Naive thymus-derived CD4-positive, alpha-beta T cell (primary cell): ENCODE measurements around the gene RING1. TPM values are rescaled to one million over a fixed set of nuclear protein-coding genes. Genes with fewer than 3 reads are reported as not detected.

Source experiments
- ATAC-seq: fragments of 150-1000 bp; cut with Tn5 transposase; 2 replicates; pipeline ENCODE4 v1.10.0; 2021; ENCODE audit warnings: mild to moderate bottlenecking, moderate library complexity
- CTCF ChIA-PET: fragments of 350-600 bp; sonication (Branson Sonifier 250); formaldehyde crosslinking; loops from one replicate; lab custom pipeline; 2021; ENCODE audit warnings: antibody characterized with exemption; lab: Charles Lee
- POLR2A ChIA-PET: fragments of 350-600 bp; sonication (Branson Sonifier 250); formaldehyde crosslinking; loops from one replicate; lab custom pipeline; 2021; ENCODE audit warnings: antibody characterized with exemption, inconsistent platforms; lab: Charles Lee
- DNase-seq, 9 donors: peaks; one replicate each; pipeline versions ENCODE4 v3.0.0 to v3.0.0-alpha.2; 2020 to 2022; ENCODE audit warnings: mixed read lengths in 1 of 9
- H3K27ac ChIP-seq: one replicate; pipeline ENCODE4 v1.7.0; 2013; ENCODE audit warnings: mild to moderate bottlenecking, low read depth, low read length, moderate library complexity
- H3K27me3 ChIP-seq, 2 donors: one replicate each; pipeline ENCODE4 v1.7.0; 2013; ENCODE audit warnings: low read length in 2 of 2, mild to moderate bottlenecking in 2 of 2, moderate library complexity in 2 of 2; ENCODE audit not compliant: control insufficient read depth in 2 of 2, insufficient read depth in 2 of 2
- H3K36me3 ChIP-seq, 3 experiments: 1 replicate in 2 of 3; 2 replicates in 1 of 3; pipeline ENCODE4 v1.7.0; 2013; ENCODE audit warnings: low read length in 3 of 3, mild to moderate bottlenecking in 3 of 3, moderate library complexity in 1 of 3; ENCODE audit not compliant: insufficient read depth in 3 of 3, control insufficient read depth in 2 of 3
- H3K4me1 ChIP-seq, 2 donors: one replicate each; pipeline ENCODE4 v1.7.0; 2013; ENCODE audit warnings: low read length in 2 of 2, mild to moderate bottlenecking in 2 of 2, moderate library complexity in 1 of 2; ENCODE audit not compliant: control insufficient read depth in 2 of 2, insufficient read depth in 2 of 2
- H3K4me3 ChIP-seq: 2 replicates; pipeline ENCODE4 v1.7.0; 2013; ENCODE audit warnings: mild to moderate bottlenecking, low read length
- H3K9me3 ChIP-seq, 3 experiments: 1 replicate in 2 of 3; 2 replicates in 1 of 3; pipeline ENCODE4 v1.7.0; 2013; ENCODE audit warnings: low read length in 3 of 3; ENCODE audit not compliant: control insufficient read depth in 2 of 3
- H3K27ac Mint-ChIP-seq, 9 donors: one replicate each; pipeline ENCODE4 v1.8.0; 2020 to 2022; ENCODE audit warnings: mixed read lengths in 9 of 9, mild to moderate bottlenecking in 8 of 9, moderate library complexity in 5 of 9, inconsistent platforms in 2 of 9
- H3K27me3 Mint-ChIP-seq, 5 donors: one replicate each; pipeline ENCODE4 v1.8.0; 2021 to 2022; ENCODE audit warnings: mixed read lengths in 5 of 5, mild to moderate bottlenecking in 1 of 5
- H3K36me3 Mint-ChIP-seq, 5 donors: one replicate each; pipeline ENCODE4 v1.8.0; 2020 to 2022; ENCODE audit warnings: mixed read lengths in 5 of 5, mild to moderate bottlenecking in 3 of 5, inconsistent platforms in 1 of 5
- H3K4me1 Mint-ChIP-seq, 7 donors: one replicate each; pipeline ENCODE4 v1.8.0; 2020 to 2022; ENCODE audit warnings: mixed read lengths in 7 of 7, mild to moderate bottlenecking in 3 of 7, inconsistent platforms in 1 of 7
- H3K4me3 Mint-ChIP-seq, 10 donors: one replicate each; pipeline ENCODE4 v1.8.0; 2020 to 2022; ENCODE audit warnings: mild to moderate bottlenecking in 10 of 10, mixed read lengths in 10 of 10, moderate library complexity in 6 of 10, inconsistent platforms in 2 of 10
- H3K9me3 Mint-ChIP-seq, 11 donors: one replicate each; pipeline ENCODE4 v1.8.0; 2020 to 2022; ENCODE audit warnings: mixed read lengths in 11 of 11, mild to moderate bottlenecking in 4 of 11, inconsistent platforms in 1 of 11, moderate library complexity in 1 of 11
- intact Hi-C, 2 donors: fragments of 100-400 bp; cut with micrococcal nuclease; formaldehyde crosslinking; loops; one replicate each; pipeline ENCODE4 v1.15.1; 2023
- polyA plus RNA-seq, 2 donors: library from polyadenylated mRNA; unstranded; fragments of 300-500 nt; fragmentation: Illumina TruSeq; gene quantifications; one replicate each; pipeline ENCODE4 v1.2.3, GENCODE V29; 2021
- total RNA-seq, 6 experiments: library from RNA in 5 of 6; stranded (reverse) in 5 of 6; gene quantifications; 1 replicate in 5 of 6; 2 replicates in 1 of 6; pipeline ENCODE4 v1.2.3 and lab custom pipeline; 2021 to 2026

Gene RING1
- total and polyA plus RNA-seq, 7 experiments from 2014 or later, result 9.5 to 47.2 (median 41.3) TPM

- DNase-seq (no peak), ATAC-seq (no peak)
- Histone ChIP-seq H3K9me3 (no peaks in the 10 kb centered on the region), H3K4me1 (peaks cover 11 to 15% of the 10 kb centered on the region in 2 donors), H3K27ac (peak overlapping the region; percentile 96), H3K27me3 (no peaks in the 10 kb centered on the region), H3K36me3 (peaks cover 0 to 5% (median 0%) of the 10 kb centered on the region in 3 experiments), H3K4me3 (no peak overlapping the region)
- POLR2A ChIA-PET, result interaction anchor here (0.6 to 6.5 kb wide), 9 partner anchors 16 to 278 kb away, joined by 3 to 101 read pairs (median 28); partner anchors contain the start of genes B3GALT4, RING1, RPS18 and VPS52
- Mint-ChIP-seq H3K9me3 (no peaks in the 10 kb centered on the region), H3K4me3 (peak overlapping the region in 9 of 10 donors; percentile 61 to 94 (median 90)), H3K4me1 (peaks cover 26 to 43% (median 35%) of the 10 kb centered on the region in 7 donors), H3K36me3 (peaks cover 4 to 17% (median 10%) of the 10 kb centered on the region in 5 donors), H3K27me3 (peaks cover 0 to 4% (median 0%) of the 10 kb centered on the region in 5 donors), H3K27ac (peak overlapping the region; percentile 26 to 97 (median 93))
- CTCF ChIA-PET, result interaction anchor here (2.3 to 5.3 kb wide), 3 partner anchors 19 to 90 kb away, joined by 6 to 73 read pairs (median 24); partner anchors contain the start of genes RGL2, RPS18 and VPS52
- intact Hi-C loops, result no loop called here
These were observed 42.4 kb downstream of the RING1 start for GRCh38 chr6:33250731-33251130.

GRCh38 chr6:33251395-33252012, 43.2 kb downstream of the RING1 start:
- peak overlapping the region in 9 of 10 donors; percentile 7 to 66 (median 31) for H3K4me3 Mint-ChIP-seq
- ChIA-PET POLR2A (interaction anchor here (0.8 to 6.5 kb wide), 4 partner anchors 15 to 53 kb away, joined by 3 to 101 read pairs (median 24); partner anchors contain the start of genes B3GALT4, RPS18 and VPS52), CTCF (interaction anchor here (4.8 to 5.3 kb wide), 2 partner anchors 19 to 91 kb away, joined by 24 to 73 read pairs; partner anchors contain the start of genes RPS18 and VPS52)
- no peak for ATAC-seq
- H3K27ac Mint-ChIP-seq, result peak overlapping the region in 7 of 9 donors; percentile 8 to 69 (median 52)
- Histone ChIP-seq H3K36me3 (peaks cover 0 to 5% (median 0%) of the 10 kb centered on the region in 3 experiments), H3K9me3 (no peaks in the 10 kb centered on the region), H3K4me3 (no peak overlapping the region), H3K27me3 (no peaks in the 10 kb centered on the region), H3K4me1 (peaks cover 11 to 15% of the 10 kb centered on the region in 2 donors), H3K27ac (no peak overlapping the region)
- H3K9me3 Mint-ChIP-seq, result no peaks in the 10 kb centered on the region
- intact Hi-C loops, result no loop called here
- H3K27me3 Mint-ChIP-seq, result peaks cover 0 to 3% (median 0%) of the 10 kb centered on the region in 5 donors
- DNase-seq, result no peak
- H3K36me3 Mint-ChIP-seq, result peaks cover 4 to 17% (median 10%) of the 10 kb centered on the region in 5 donors
- peaks cover 26 to 43% (median 35%) of the 10 kb centered on the region in 7 donors for H3K4me1 Mint-ChIP-seq

- intact Hi-C loops, result no loop called here
- H3K4me3 ChIP-seq, result no peak overlapping the region
- Mint-ChIP-seq H3K4me3 (no peak overlapping the region), H3K9me3 (no peaks in the 10 kb centered on the region), H3K4me1 (peaks cover 26 to 43% (median 35%) of the 10 kb centered on the region in 7 donors), H3K27me3 (no peaks in the 10 kb centered on the region), H3K27ac (peak overlapping the region in 1 of 9 donors; percentile 34), H3K36me3 (peaks cover 4 to 19% (median 10%) of the 10 kb centered on the region in 5 donors)
- no peaks in the 10 kb centered on the region for H3K27me3 ChIP-seq
- ChIA-PET POLR2A (no interaction called here), CTCF (interaction anchor here (0.7 kb wide), 1 partner anchor 37 kb away, joined by 3 read pairs; no protein-coding TSS in a partner anchor)
- H3K27ac ChIP-seq, result no peak overlapping the region
- peaks cover 11 to 15% of the 10 kb centered on the region in 2 donors for H3K4me1 ChIP-seq
- peaks cover 0 to 5% (median 0%) of the 10 kb centered on the region in 3 experiments for H3K36me3 ChIP-seq
- H3K9me3 ChIP-seq, result no peaks in the 10 kb centered on the region
- DNase-seq (no peak), ATAC-seq (no peak)
These were observed 44.5 kb downstream of the RING1 start for GRCh38 chr6:33252759-33253158.

- ChIA-PET POLR2A (interaction anchor here (1.3 kb wide), 1 partner anchor 17 kb away, joined by 5 read pairs; the partner anchor contains the start of genes RPS18 and VPS52), CTCF (interaction anchor here (0.6 to 0.7 kb wide), 2 partner anchors 25 to 46 kb away, joined by 3 to 4 read pairs; no protein-coding TSS in a partner anchor)
- peaks cover 4 to 20% (median 10%) of the 10 kb centered on the region in 5 donors for H3K36me3 Mint-ChIP-seq
- no peaks in the 10 kb centered on the region for H3K9me3 Mint-ChIP-seq
- H3K27me3 ChIP-seq, result no peaks in the 10 kb centered on the region
- H3K4me1 Mint-ChIP-seq, result peaks cover 16 to 29% (median 21%) of the 10 kb centered on the region in 7 donors
- H3K27ac Mint-ChIP-seq, result no peak overlapping the region
- peaks cover 8 to 10% of the 10 kb centered on the region in 2 donors for H3K4me1 ChIP-seq
- H3K4me3 ChIP-seq, result no peak overlapping the region
- H3K27me3 Mint-ChIP-seq, result no peaks in the 10 kb centered on the region
- intact Hi-C loops, result no loop called here
- peaks cover 0 to 16% (median 3%) of the 10 kb centered on the region in 3 experiments for H3K36me3 ChIP-seq
- ATAC-seq (no peak), DNase-seq (no peak)
- no peak overlapping the region for H3K27ac ChIP-seq
- no peaks in the 10 kb centered on the region for H3K9me3 ChIP-seq
- H3K4me3 Mint-ChIP-seq, result no peak overlapping the region
These were observed 46.3 kb downstream of the RING1 start for GRCh38 chr6:33254591-33254990.

DNA sequence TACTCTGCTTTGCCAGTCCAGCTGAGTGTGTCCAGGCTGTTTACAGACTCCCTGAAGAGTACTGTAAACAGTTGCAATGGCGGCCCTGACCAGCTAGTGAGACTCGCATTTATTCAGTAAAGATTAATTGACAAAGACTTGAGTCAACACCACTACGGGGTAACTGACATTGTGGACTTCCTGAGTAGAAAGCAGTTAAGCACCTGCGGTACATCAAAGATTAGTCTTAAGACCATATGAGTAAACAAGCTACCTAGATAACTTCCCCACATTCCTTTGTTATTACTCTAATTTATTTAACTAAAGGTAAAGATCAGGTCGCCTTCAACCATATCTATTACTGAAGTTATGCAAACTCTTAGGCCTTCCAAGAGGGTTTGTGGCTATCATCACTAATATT, 50.7 kb downstream of the RING1 start:
- ATAC-seq, result no peak
- H3K36me3 Mint-ChIP-seq, result peaks cover 8 to 28% (median 18%) of the 10 kb centered on the region in 5 donors
- H3K4me1 Mint-ChIP-seq, result peaks cover 0 to 8% (median 5%) of the 10 kb centered on the region in 7 donors
- H3K9me3 Mint-ChIP-seq, result no peaks in the 10 kb centered on the region
- Histone ChIP-seq H3K4me3 (no peak overlapping the region), H3K27me3 (no peaks in the 10 kb centered on the region), H3K36me3 (peaks cover 0 to 49% (median 8%) of the 10 kb centered on the region in 3 experiments), H3K9me3 (no peaks in the 10 kb centered on the region), H3K27ac (no peak overlapping the region), H3K4me1 (no peaks in the 10 kb centered on the region)
- intact Hi-C loops, result no loop called here
- H3K27me3 Mint-ChIP-seq, result no peaks in the 10 kb centered on the region
- ChIA-PET POLR2A (interaction anchor here (0.7 to 2.4 kb wide), 4 partner anchors 9 to 81 kb away, joined by 3 to 11 read pairs (median 4); partner anchors contain the start of genes RPS18, TAPBP and VPS52), CTCF (no interaction called here)
- no peak overlapping the region for H3K27ac Mint-ChIP-seq
- no peak for DNase-seq
- no peak overlapping the region for H3K4me3 Mint-ChIP-seq
